ENCODE results near the gene CEP63.

CEP63 gene

GRCh38 chr3:134459562-134459961, 26.3 kb upstream of the CEP63 start:
- no peak for DNase-seq (ENCODE audit: low spot score)
- Histone ChIP-seq H3K27ac (ENCODE audit: poor library complexity, severe bottlenecking) (no peak overlapping the region), H3K36me3 (ENCODE audit: low read depth) (no peaks in the 10 kb centered on the region), H3K4me3 (ENCODE audit: severe bottlenecking) (no peak overlapping the region), H3K27me3 (ENCODE audit: insufficient read depth, poor library complexity, severe bottlenecking) (no peaks in the 10 kb centered on the region), H3K4me1 (ENCODE audit: insufficient read depth, poor library complexity, severe bottlenecking) (peaks cover 10% of the 10 kb centered on the region), H3K9me3 (ENCODE audit: severe bottlenecking) (no peaks in the 10 kb centered on the region)
- TF ChIP-seq, protein P1, sequence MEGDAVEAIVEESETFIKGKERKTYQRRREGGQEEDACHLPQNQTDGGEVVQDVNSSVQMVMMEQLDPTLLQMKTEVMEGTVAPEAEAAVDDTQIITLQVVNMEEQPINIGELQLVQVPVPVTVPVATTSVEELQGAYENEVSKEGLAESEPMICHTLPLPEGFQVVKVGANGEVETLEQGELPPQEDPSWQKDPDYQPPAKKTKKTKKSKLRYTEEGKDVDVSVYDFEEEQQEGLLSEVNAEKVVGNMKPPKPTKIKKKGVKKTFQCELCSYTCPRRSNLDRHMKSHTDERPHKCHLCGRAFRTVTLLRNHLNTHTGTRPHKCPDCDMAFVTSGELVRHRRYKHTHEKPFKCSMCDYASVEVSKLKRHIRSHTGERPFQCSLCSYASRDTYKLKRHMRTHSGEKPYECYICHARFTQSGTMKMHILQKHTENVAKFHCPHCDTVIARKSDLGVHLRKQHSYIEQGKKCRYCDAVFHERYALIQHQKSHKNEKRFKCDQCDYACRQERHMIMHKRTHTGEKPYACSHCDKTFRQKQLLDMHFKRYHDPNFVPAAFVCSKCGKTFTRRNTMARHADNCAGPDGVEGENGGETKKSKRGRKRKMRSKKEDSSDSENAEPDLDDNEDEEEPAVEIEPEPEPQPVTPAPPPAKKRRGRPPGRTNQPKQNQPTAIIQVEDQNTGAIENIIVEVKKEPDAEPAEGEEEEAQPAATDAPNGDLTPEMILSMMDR (IDR thresholded peaks at IDR 0.05; ENCODE audit: poor library complexity, severe bottlenecking) = no peak
- ATAC-seq (ENCODE audit: low read depth) = no peak

- TF ChIP-seq, protein P1 (IDR thresholded peaks at IDR 0.05; ENCODE audit: poor library complexity, severe bottlenecking) = no peak
- DNase-seq (ENCODE audit: low spot score) = no peak
- peak; percentile 81 for ATAC-seq (ENCODE audit: low read depth)
- no peaks in the 10 kb centered on the region for H3K27me3 ChIP-seq (ENCODE audit: insufficient read depth, poor library complexity, severe bottlenecking)
- no peaks in the 10 kb centered on the region for H3K36me3 ChIP-seq (ENCODE audit: low read depth)
- no peak overlapping the region for H3K4me3 ChIP-seq (ENCODE audit: severe bottlenecking)
- no peak overlapping the region for H3K27ac ChIP-seq (ENCODE audit: poor library complexity, severe bottlenecking)
- H3K9me3 ChIP-seq (ENCODE audit: severe bottlenecking) = no peaks in the 10 kb centered on the region
- peaks cover 10% of the 10 kb centered on the region for H3K4me1 ChIP-seq (ENCODE audit: insufficient read depth, poor library complexity, severe bottlenecking)
Observed at GRCh38 chr3:134460965-134461364, 24.9 kb upstream of the CEP63 start.

DNA sequence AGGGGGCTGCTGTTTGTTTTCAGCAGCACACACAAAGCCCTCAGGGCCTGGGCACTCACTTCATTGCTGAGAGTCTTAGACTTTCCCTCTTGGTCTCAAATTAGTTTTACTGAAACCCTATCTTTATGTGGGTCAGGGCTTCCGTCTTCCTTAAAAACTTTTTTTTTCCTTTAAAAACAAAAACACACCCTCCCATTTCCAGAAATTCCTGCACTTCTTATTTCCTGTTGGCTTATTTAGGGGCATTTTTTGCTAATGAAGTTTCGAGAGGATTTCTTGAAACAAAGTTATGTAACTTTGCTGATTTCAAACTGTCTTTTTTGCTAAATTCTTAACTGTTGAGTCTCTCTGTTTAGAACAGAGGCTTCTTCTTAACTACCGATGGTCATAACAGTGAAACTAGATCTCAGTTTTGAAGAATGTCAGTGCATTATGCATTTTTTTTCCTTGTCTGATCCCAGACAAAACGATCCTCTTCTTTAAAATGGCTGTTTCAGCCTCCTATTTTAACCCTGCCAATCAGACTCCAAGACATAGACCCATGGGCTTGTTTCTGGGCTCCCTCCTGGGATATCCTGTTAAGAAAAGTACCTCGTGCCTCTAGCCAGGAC, 23.4 kb upstream of the CEP63 start:
- H3K4me3 ChIP-seq (ENCODE audit: severe bottlenecking) = no peak overlapping the region
- ATAC-seq (ENCODE audit: low read depth) = peak; percentile 53; the same call in 2 of the 3 replicates
- H3K27ac ChIP-seq (ENCODE audit: poor library complexity, severe bottlenecking) = peak overlapping the region; percentile 58
- no peaks in the 10 kb centered on the region for H3K9me3 ChIP-seq (ENCODE audit: severe bottlenecking)
- no peak for DNase-seq (ENCODE audit: low spot score)
- H3K27me3 ChIP-seq (ENCODE audit: insufficient read depth, poor library complexity, severe bottlenecking) = no peaks in the 10 kb centered on the region
- TF ChIP-seq, protein P1 (IDR thresholded peaks at IDR 0.05; ENCODE audit: poor library complexity, severe bottlenecking) = no peak
- peaks cover 10% of the 10 kb centered on the region for H3K4me1 ChIP-seq (ENCODE audit: insufficient read depth, poor library complexity, severe bottlenecking)
- H3K36me3 ChIP-seq (ENCODE audit: low read depth) = no peaks in the 10 kb centered on the region

DNA sequence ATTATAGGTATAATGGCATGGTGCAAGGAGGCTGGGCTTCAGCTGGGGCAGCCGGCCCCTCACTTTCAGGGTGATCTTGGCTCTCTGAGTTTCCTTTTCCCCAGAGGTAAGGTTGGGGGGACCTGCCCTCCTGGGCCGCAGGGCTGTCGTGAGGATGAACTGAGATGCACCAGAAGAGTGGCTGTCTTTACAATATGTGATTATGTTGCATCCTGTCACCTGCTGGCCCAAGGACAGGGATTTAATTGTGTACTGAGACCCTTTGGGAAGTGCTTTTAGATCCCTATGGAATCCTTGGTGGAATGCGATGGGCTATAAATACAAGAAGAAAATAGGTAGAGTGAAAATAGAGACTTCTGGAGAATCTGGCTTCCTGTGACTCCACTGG, 22.2 kb upstream of the CEP63 start:
- H3K36me3 ChIP-seq (ENCODE audit: low read depth) = no peaks in the 10 kb centered on the region
- ATAC-seq (ENCODE audit: low read depth) (no peak), DNase-seq (ENCODE audit: low spot score) (no peak)
- no peaks in the 10 kb centered on the region for H3K27me3 ChIP-seq (ENCODE audit: insufficient read depth, poor library complexity, severe bottlenecking)
- peaks cover 10% of the 10 kb centered on the region for H3K4me1 ChIP-seq (ENCODE audit: insufficient read depth, poor library complexity, severe bottlenecking)
- no peak overlapping the region for H3K4me3 ChIP-seq (ENCODE audit: severe bottlenecking)
- no peaks in the 10 kb centered on the region for H3K9me3 ChIP-seq (ENCODE audit: severe bottlenecking)
- no peak overlapping the region for H3K27ac ChIP-seq (ENCODE audit: poor library complexity, severe bottlenecking)
- TF ChIP-seq, protein P1 (IDR thresholded peaks at IDR 0.05; ENCODE audit: poor library complexity, severe bottlenecking) = no peak

DNA sequence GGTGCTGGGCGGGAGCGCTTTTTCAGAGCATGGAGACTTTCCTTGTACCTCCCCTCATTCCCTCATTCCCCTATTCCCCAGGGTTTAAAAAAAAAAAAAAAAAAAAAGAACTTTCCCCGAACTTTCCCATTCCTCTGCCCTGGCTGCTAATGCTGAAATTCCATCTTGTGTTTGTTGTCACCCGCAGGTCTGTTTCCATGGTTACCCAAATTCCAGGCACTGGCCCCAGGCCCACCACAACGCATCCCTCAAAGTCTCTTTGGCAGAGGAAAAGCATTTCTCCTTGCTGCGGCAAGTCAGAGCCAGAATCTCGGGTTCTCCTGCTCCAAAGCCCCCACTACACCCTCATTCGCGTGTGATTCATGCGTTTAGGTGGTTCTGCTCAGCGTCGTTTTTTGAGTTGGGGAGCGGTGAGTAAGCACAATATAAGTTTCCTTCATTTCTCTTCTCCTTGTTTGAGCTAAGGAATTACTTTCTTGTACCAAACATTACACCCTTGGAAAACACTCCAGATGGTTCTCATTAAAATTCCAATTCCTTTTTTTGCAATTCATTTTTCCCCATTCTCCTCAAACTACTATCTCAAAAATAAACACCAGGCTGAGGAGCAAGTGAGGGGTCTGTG, 21.7 kb upstream of the CEP63 start:
- Histone ChIP-seq H3K4me1 (ENCODE audit: insufficient read depth, poor library complexity, severe bottlenecking) (peaks cover 10% of the 10 kb centered on the region), H3K27ac (ENCODE audit: poor library complexity, severe bottlenecking) (no peak overlapping the region), H3K27me3 (ENCODE audit: insufficient read depth, poor library complexity, severe bottlenecking) (no peaks in the 10 kb centered on the region), H3K4me3 (ENCODE audit: severe bottlenecking) (no peak overlapping the region), H3K9me3 (ENCODE audit: severe bottlenecking) (no peaks in the 10 kb centered on the region), H3K36me3 (ENCODE audit: low read depth) (no peaks in the 10 kb centered on the region)
- DNase-seq (ENCODE audit: low spot score) (no peak), ATAC-seq (ENCODE audit: low read depth) (no peak)
- TF ChIP-seq, protein P1 (IDR thresholded peaks at IDR 0.05; ENCODE audit: poor library complexity, severe bottlenecking) = no peak

Data from RWPE2 (cell line).